Transverse colon (tissue), 4 donors: Measurements from ENCODE around the gene DHX58.

ENCODE experiments used
- CTCF ChIP-seq, 5 experiments: fragments of 200-600 bp in 3 of 5; fragments of 450-650 bp in 2 of 5; sonication (generic) in 3 of 5; IDR thresholded peaks; 1 replicate in 2 of 5; 2 replicates in 3 of 5; pipeline ENCODE4 v1.5.1; 2016 to 2017; ENCODE audit warnings: antibody characterized with exemption in 5 of 5, inconsistent platforms in 3 of 5, mild to moderate bottlenecking in 2 of 5, moderate library complexity in 1 of 5
- EP300 ChIP-seq: sonication (generic); formaldehyde crosslinking; IDR thresholded peaks from one replicate; pipeline ENCODE4 v1.6.1; 2017; ENCODE audit warnings: antibody characterized with exemption, low read depth
- POLR2A ChIP-seq: fragments of 450-650 bp; IDR thresholded peaks from one replicate; pipeline ENCODE4 v1.6.1; 2016; ENCODE audit warnings: antibody characterized with exemption, mild to moderate bottlenecking, moderate library complexity
- POLR2AphosphoS5 ChIP-seq, 3 donors: sonication (generic); formaldehyde crosslinking; IDR thresholded peaks; one replicate each; pipeline ENCODE4 v1.6.1; 2016; ENCODE audit warnings: antibody characterized with exemption in 3 of 3

DNA sequence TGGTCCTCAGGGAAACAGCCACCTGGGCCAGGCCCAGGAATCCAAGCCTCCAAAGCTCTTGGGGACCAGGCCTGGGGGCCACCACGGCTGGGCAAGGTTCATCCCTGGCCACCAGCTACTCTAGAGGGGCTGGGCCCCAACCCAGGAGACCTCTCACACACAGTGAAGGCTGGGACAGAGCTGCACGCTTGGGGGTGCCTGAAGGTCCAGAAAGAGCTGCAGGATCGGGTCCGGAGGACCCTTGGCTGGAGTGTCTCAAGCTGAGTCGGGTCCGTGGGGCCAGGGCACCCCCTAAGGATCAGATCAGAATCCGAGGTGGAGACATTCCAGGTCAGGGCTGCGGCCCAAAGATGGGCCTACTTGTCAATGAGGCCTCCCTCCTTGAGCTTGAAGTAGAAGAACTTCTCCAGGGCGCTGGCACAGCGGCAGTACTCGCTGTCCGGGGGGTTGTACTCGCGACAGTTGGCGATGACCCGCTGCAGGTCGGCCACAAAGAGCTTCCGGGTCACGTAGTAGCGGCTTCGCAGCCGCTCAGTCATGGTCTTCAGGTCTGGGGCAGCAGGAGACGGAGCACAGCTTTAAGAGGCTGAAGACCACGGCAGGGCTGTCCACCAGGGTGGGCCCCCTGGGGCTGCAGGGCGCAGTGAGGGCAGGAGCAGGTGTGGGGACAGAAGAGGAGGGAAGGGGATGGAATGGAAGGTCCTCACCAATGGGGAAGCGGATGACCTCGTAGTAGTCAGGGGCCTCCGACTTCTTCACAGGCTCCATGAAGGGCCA is 967 bp upstream of the DHX58 start:
- no peak for TF ChIP-seq CTCF (IDR thresholded peaks at IDR 0.05)
- TF ChIP-seq POLR2A: no peak
- TF ChIP-seq POLR2AphosphoS5 (IDR thresholded peaks at IDR 0.05): no peak
- TF ChIP-seq EP300: no peak
